ENCODE results near the gene PDCL3. TPM values are rescaled to one million over a fixed set of nuclear protein-coding genes. Genes with fewer than 3 reads are reported as not detected.

Gene PDCL3
- total RNA-seq, 2 donors from 2014 or later: 20.7 to 21.4 TPM

GRCh38 chr2:100588071-100588786 lies 25.4 kb downstream of the PDCL3 start:
- Histone ChIP-seq H3K9me3 (no peaks in the 10 kb centered on the region), H3K4me3 (no peak overlapping the region), H3K27ac (no peak overlapping the region), H3K36me3 (no peaks in the 10 kb centered on the region), H3K27me3 (no peaks in the 10 kb centered on the region), H3K9ac (ENCODE audit: low read depth in 2 of 2, low read length in 2 of 2) (no peak overlapping the region), H3K4me1 (no peaks in the 10 kb centered on the region)
- intact Hi-C loops (cut with DNase I): no loop called here
- no peak for DNase-seq
- no peak for TF ChIP-seq CTCF (IDR thresholded peaks at IDR 0.05)

GRCh38 chr2:100589527-100589926 lies 26.7 kb downstream of the PDCL3 start:
- H3K4me3 ChIP-seq: no peak overlapping the region
- no peak for DNase-seq
- H3K9me3 ChIP-seq: no peaks in the 10 kb centered on the region
- no peaks in the 10 kb centered on the region for H3K36me3 ChIP-seq
- H3K27ac ChIP-seq: no peak overlapping the region
- no peaks in the 10 kb centered on the region for H3K4me1 ChIP-seq
- no peak for TF ChIP-seq CTCF (IDR thresholded peaks at IDR 0.05)
- intact Hi-C loops (cut with DNase I): no loop called here
- no peak overlapping the region for H3K9ac ChIP-seq (ENCODE audit: low read depth in 2 of 2, low read length in 2 of 2)
- no peaks in the 10 kb centered on the region for H3K27me3 ChIP-seq

- H3K36me3 ChIP-seq: no peaks in the 10 kb centered on the region
- DNase-seq: no peak
- intact Hi-C loops (cut with DNase I): no loop called here
- no peak overlapping the region for H3K27ac ChIP-seq
- no peak for TF ChIP-seq CTCF (IDR thresholded peaks at IDR 0.05)
- no peaks in the 10 kb centered on the region for H3K27me3 ChIP-seq
- H3K9me3 ChIP-seq: no peaks in the 10 kb centered on the region
- no peaks in the 10 kb centered on the region for H3K4me1 ChIP-seq
- no peak overlapping the region for H3K4me3 ChIP-seq
- H3K9ac ChIP-seq (ENCODE audit: low read depth in 2 of 2, low read length in 2 of 2): no peak overlapping the region
Measured at GRCh38 chr2:100592226-100592625, 29.4 kb downstream of the PDCL3 start.

- Histone ChIP-seq H3K4me3 (no peak overlapping the region), H3K36me3 (no peaks in the 10 kb centered on the region), H3K4me1 (no peaks in the 10 kb centered on the region), H3K9me3 (no peaks in the 10 kb centered on the region), H3K27ac (no peak overlapping the region), H3K27me3 (no peaks in the 10 kb centered on the region), H3K9ac (ENCODE audit: low read depth in 2 of 2, low read length in 2 of 2) (no peak overlapping the region)
- TF ChIP-seq CTCF (IDR thresholded peaks at IDR 0.05): no peak
- intact Hi-C loops (cut with DNase I): no loop called here
- no peak for DNase-seq
Measured at GRCh38 chr2:100596465-100596864, 33.7 kb downstream of the PDCL3 start.

- intact Hi-C loops (cut with DNase I): no loop called here
- no peak for DNase-seq
- TF ChIP-seq CTCF (IDR thresholded peaks at IDR 0.05): no peak
- H3K27me3 ChIP-seq: no peaks in the 10 kb centered on the region
- H3K36me3 ChIP-seq: no peaks in the 10 kb centered on the region
- no peaks in the 10 kb centered on the region for H3K4me1 ChIP-seq
- no peaks in the 10 kb centered on the region for H3K9me3 ChIP-seq
- no peak overlapping the region for H3K27ac ChIP-seq
- no peak overlapping the region for H3K4me3 ChIP-seq
- no peak overlapping the region for H3K9ac ChIP-seq (ENCODE audit: low read depth in 2 of 2, low read length in 2 of 2)
Measured at GRCh38 chr2:100599566-100599965, 36.8 kb downstream of the PDCL3 start.
